ENCODE results near the gene RALGPS1.

- TF ChIP-seq CTCF (IDR thresholded peaks at IDR 0.05) (no peak), POLR2AphosphoS5 (IDR thresholded peaks at IDR 0.05; ENCODE audit: insufficient read depth in 1 of 2, low read depth in 1 of 2) (no peak)
These were observed 215.7 kb downstream of the RALGPS1 start for GRCh38 chr9:127130235-127130634.

Data from vagina (tissue), 2 donors.